ENCODE data around the gene RNU7-1. TPM values are rescaled to one million over a fixed set of nuclear protein-coding genes. Genes with fewer than 3 reads are reported as not detected.

Gene RNU7-1
- total RNA-seq, 1 donor from 2014 or later = not detected

GRCh38 chr12:6942331-6942665, 1.3 kb upstream of the RNU7-1 start:
- Mint-ChIP-seq H3K36me3 (ENCODE audit: insufficient read depth) (peaks cover 21% of the 10 kb centered on the region), H3K4me3 (ENCODE audit: low read depth) (no peak overlapping the region), H3K27me3 (no peaks in the 10 kb centered on the region), H3K9me3 (ENCODE audit: low read depth) (no peaks in the 10 kb centered on the region), H3K27ac (peak overlapping the region; percentile 100), H3K4me1 (ENCODE audit: low read depth) (peaks cover 44% of the 10 kb centered on the region)
- no peak for TF ChIP-seq CTCF (IDR thresholded peaks at IDR 0.05; ENCODE audit: unreplicated experiment)
- no peak for DNase-seq (ENCODE audit: low spot score, unreplicated experiment)

- peaks cover 40% of the 10 kb centered on the region for H3K4me1 Mint-ChIP-seq (ENCODE audit: low read depth)
These were observed 261 bp upstream of the RNU7-1 start for GRCh38 chr12:6943389-6943721.

GRCh38 chr12:6944381-6945186, 968 bp downstream of the RNU7-1 start:
- peak; percentile 89 for DNase-seq (ENCODE audit: low spot score, unreplicated experiment)
- Mint-ChIP-seq H3K4me3 (ENCODE audit: low read depth) (peak overlapping the region; percentile 86), H3K27me3 (no peaks in the 10 kb centered on the region), H3K27ac (peak overlapping the region; percentile 100), H3K4me1 (ENCODE audit: low read depth) (peaks cover 37% of the 10 kb centered on the region), H3K36me3 (ENCODE audit: insufficient read depth) (peaks cover 15% of the 10 kb centered on the region), H3K9me3 (ENCODE audit: low read depth) (no peaks in the 10 kb centered on the region)
- TF ChIP-seq CTCF (IDR thresholded peaks at IDR 0.05; ENCODE audit: unreplicated experiment) = peak; percentile 90

More at GRCh38 chr12:6943389-6943721, 261 bp upstream of the RNU7-1 start:
- Mint-ChIP-seq H3K4me3 (ENCODE audit: low read depth) (peak overlapping the region; percentile 86), H3K36me3 (ENCODE audit: insufficient read depth) (peaks cover 19% of the 10 kb centered on the region), H3K27ac (peak overlapping the region; percentile 100), H3K27me3 (no peaks in the 10 kb centered on the region), H3K9me3 (ENCODE audit: low read depth) (no peaks in the 10 kb centered on the region)
- DNase-seq (ENCODE audit: low spot score, unreplicated experiment) = peak; percentile 69
- no peak for TF ChIP-seq CTCF (IDR thresholded peaks at IDR 0.05; ENCODE audit: unreplicated experiment)

GRCh38 chr12:6945613-6946012, 2.0 kb downstream of the RNU7-1 start:
- Mint-ChIP-seq H3K27me3 (no peaks in the 10 kb centered on the region), H3K36me3 (ENCODE audit: insufficient read depth) (peaks cover 9% of the 10 kb centered on the region), H3K27ac (peak overlapping the region; percentile 100), H3K9me3 (ENCODE audit: low read depth) (no peaks in the 10 kb centered on the region), H3K4me1 (ENCODE audit: low read depth) (peaks cover 38% of the 10 kb centered on the region), H3K4me3 (ENCODE audit: low read depth) (peak overlapping the region; percentile 86)
- no peak for TF ChIP-seq CTCF (IDR thresholded peaks at IDR 0.05; ENCODE audit: unreplicated experiment)
- DNase-seq (ENCODE audit: low spot score, unreplicated experiment) = no peak

- TF ChIP-seq CTCF (IDR thresholded peaks at IDR 0.05; ENCODE audit: unreplicated experiment) = peak; percentile 24
- peak overlapping the region; percentile 86 for H3K4me3 Mint-ChIP-seq (ENCODE audit: low read depth)
- peak overlapping the region; percentile 100 for H3K27ac Mint-ChIP-seq
- peaks cover 5% of the 10 kb centered on the region for H3K36me3 Mint-ChIP-seq (ENCODE audit: insufficient read depth)
- H3K27me3 Mint-ChIP-seq = no peaks in the 10 kb centered on the region
- H3K9me3 Mint-ChIP-seq (ENCODE audit: low read depth) = no peaks in the 10 kb centered on the region
- H3K4me1 Mint-ChIP-seq (ENCODE audit: low read depth) = peaks cover 38% of the 10 kb centered on the region
- DNase-seq (ENCODE audit: low spot score, unreplicated experiment) = peak; percentile 99
These were observed 2.7 kb downstream of the RNU7-1 start for GRCh38 chr12:6946033-6946919.

Data from progenitor cell of endocrine pancreas (in vitro differentiated cells).